NCI-H82 treated with DMSO at 0.1 percent for 48 hours (cell line): ENCODE measurements around the gene FOXD3.
"Not testable (repeated sequence)": the region's sequence is repeated elsewhere in the genome, so short reads cannot be mapped to it uniquely, and the experiment has no call there.

Experiments used
- DNase-seq: peaks from one replicate; lab custom pipeline; 2025; ENCODE audit not compliant: unreplicated experiment; lab: John Stamatoyannopoulos, UW

Gene FOXD3

GRCh38 chr1:63356234-63356633 is 33.9 kb downstream of the FOXD3 start:
- not testable (repeated sequence) for DNase-seq

GRCh38 chr1:63359561-63359960 is 37.2 kb downstream of the FOXD3 start:
- no peak for DNase-seq

- no peak for DNase-seq
Observed at GRCh38 chr1:63362073-63362472, 39.7 kb downstream of the FOXD3 start.

GRCh38 chr1:63362578-63362977 is 40.2 kb downstream of the FOXD3 start:
- no peak for DNase-seq

- DNase-seq: no peak
Observed at GRCh38 chr1:63363014-63363413, 40.6 kb downstream of the FOXD3 start.

GRCh38 chr1:63366908-63367214 is 44.5 kb downstream of the FOXD3 start:
- no peak for DNase-seq

GRCh38 chr1:63367215-63368103 is 45.1 kb downstream of the FOXD3 start, which contains the start of gene ALG6:
Gene ALG6 (plus strand): TSS chr1:63367627. CDS start chr1:63370978, 3,351 bp downstream.
- DNase-seq: peak; percentile 82

GRCh38 chr1:63368131-63368530 is 45.8 kb downstream of the FOXD3 start:
- no peak for DNase-seq
